Cardiac septum (tissue), 1 donor: ENCODE measurements around the gene CYP27B1. TPM values are rescaled to one million over a fixed set of nuclear protein-coding genes. Genes with fewer than 3 reads are reported as not detected.

ENCODE experiments used
- DNase-seq: peaks from one replicate; pipeline ENCODE4 v3.0.0-alpha.2; 2020; ENCODE audit warnings: low spot score
- intact Hi-C: fragments of 100-400 bp; cut with DNase I; formaldehyde crosslinking; loops from one replicate; pipeline ENCODE4 v1.14.0; 2022
- long read RNA-seq: library from polyadenylated mRNA; unstranded; transcript quantifications from one replicate; pipeline ENCODE4 v2.0.0, GENCODE V29; 2021
- total RNA-seq: library from RNA; stranded (reverse); fragmentation: NEBNext Ultra II Directional; extraction: Animal tissue kit (Norgen Biotek cat#: 25700); gene quantifications from one replicate; pipeline ENCODE4 v1.2.1, GENCODE V29; 2021
- donor health status: DM: no; HTN: no; CAD: no.

Gene CYP27B1
- 0.24 TPM for total RNA-seq
- long read RNA-seq, result 0 reads

GRCh38 chr12:57766464-57767304 lies at the start of gene CYP27B1:
CYP27B1 (minus strand) TSS chr12:57767078; CDS start chr12:57767041, 37 bp downstream.
- DNase-seq, result no peak
- intact Hi-C loops, result no loop called here

- intact Hi-C loops, result no loop called here
These were observed 49.4 kb upstream of the CYP27B1 start for GRCh38 chr12:57816001-57816854.

GRCh38 chr12:57815177-57816000 lies 48.5 kb upstream of the CYP27B1 start:
- intact Hi-C loops, result no loop called here
- no peak for DNase-seq

More at GRCh38 chr12:57816001-57816854, 49.4 kb upstream of the CYP27B1 start:
- DNase-seq, result no peak

- DNase-seq, result no peak
- intact Hi-C loops, result no loop called here
These were observed 47.3 kb upstream of the CYP27B1 start for GRCh38 chr12:57813971-57814772.

- intact Hi-C loops, result no loop called here
- DNase-seq, result no peak
These were observed 46.5 kb upstream of the CYP27B1 start for GRCh38 chr12:57813111-57813970.

GRCh38 chr12:57811028-57811755 lies 44.3 kb upstream of the CYP27B1 start:
- DNase-seq, result no peak
- intact Hi-C loops, result no loop called here

- no peak for DNase-seq
- intact Hi-C loops, result no loop called here
These were observed 43.6 kb upstream of the CYP27B1 start for GRCh38 chr12:57810450-57810849.

- DNase-seq, result no peak
- intact Hi-C loops, result no loop called here
These were observed 42.5 kb upstream of the CYP27B1 start for GRCh38 chr12:57809425-57809824.

- DNase-seq, result no peak
- intact Hi-C loops, result no loop called here
These were observed 41.5 kb upstream of the CYP27B1 start for GRCh38 chr12:57808351-57808750.

- intact Hi-C loops, result no loop called here
- no peak for DNase-seq
These were observed 40.4 kb upstream of the CYP27B1 start for GRCh38 chr12:57807285-57807684.

GRCh38 chr12:57806677-57807076 lies 39.8 kb upstream of the CYP27B1 start:
- no peak for DNase-seq
- intact Hi-C loops, result no loop called here

- intact Hi-C loops, result loop anchor here (2.0 kb wide), 3 partner anchors 21 to 101 kb away; partner anchors contain the start of gene TSFM
- DNase-seq, result no peak
These were observed 36.5 kb upstream of the CYP27B1 start for GRCh38 chr12:57803319-57803893.

- intact Hi-C loops, result loop anchor here (2.0 kb wide), 3 partner anchors 20 to 102 kb away; partner anchors contain the start of gene TSFM
- DNase-seq, result no peak
These were observed 35.7 kb upstream of the CYP27B1 start for GRCh38 chr12:57802607-57803006.

- no peak for DNase-seq
- intact Hi-C loops, result no loop called here
These were observed 34.1 kb upstream of the CYP27B1 start for GRCh38 chr12:57800965-57801364.

- intact Hi-C loops, result no loop called here
These were observed 31.1 kb upstream of the CYP27B1 start for GRCh38 chr12:57797933-57798332.

GRCh38 chr12:57796996-57797395 lies 30.1 kb upstream of the CYP27B1 start:
- intact Hi-C loops, result no loop called here
- no peak for DNase-seq

More at GRCh38 chr12:57797933-57798332, 31.1 kb upstream of the CYP27B1 start:
- DNase-seq, result no peak

- intact Hi-C loops, result no loop called here
- no peak for DNase-seq
These were observed 28.5 kb upstream of the CYP27B1 start for GRCh38 chr12:57795354-57795753.
